ENCODE results near the gene SEC23A. TPM values are rescaled to one million over a fixed set of nuclear protein-coding genes. Genes with fewer than 3 reads are reported as not detected.
"Not testable (repeated sequence)": the region's sequence is repeated elsewhere in the genome, so short reads cannot be mapped to it uniquely, and the experiment has no call there.

SEC23A gene
- total and polyA plus RNA-seq, 3 donors from 2014 or later: 39.0 to 79.2 (median 52.4) TPM

- Histone ChIP-seq H3K4me1 (peaks cover 3% of the 10 kb centered on the region), H3K36me3 (ENCODE audit: low read depth, missing control alignments) (no peaks in the 10 kb centered on the region), H3K4me3 (no peak overlapping the region), H3K27ac (no peak overlapping the region), H3K9me3 (no peaks in the 10 kb centered on the region), H3K27me3 (no peaks in the 10 kb centered on the region)
- no peak for DNase-seq
- TF ChIP-seq, protein P1, sequence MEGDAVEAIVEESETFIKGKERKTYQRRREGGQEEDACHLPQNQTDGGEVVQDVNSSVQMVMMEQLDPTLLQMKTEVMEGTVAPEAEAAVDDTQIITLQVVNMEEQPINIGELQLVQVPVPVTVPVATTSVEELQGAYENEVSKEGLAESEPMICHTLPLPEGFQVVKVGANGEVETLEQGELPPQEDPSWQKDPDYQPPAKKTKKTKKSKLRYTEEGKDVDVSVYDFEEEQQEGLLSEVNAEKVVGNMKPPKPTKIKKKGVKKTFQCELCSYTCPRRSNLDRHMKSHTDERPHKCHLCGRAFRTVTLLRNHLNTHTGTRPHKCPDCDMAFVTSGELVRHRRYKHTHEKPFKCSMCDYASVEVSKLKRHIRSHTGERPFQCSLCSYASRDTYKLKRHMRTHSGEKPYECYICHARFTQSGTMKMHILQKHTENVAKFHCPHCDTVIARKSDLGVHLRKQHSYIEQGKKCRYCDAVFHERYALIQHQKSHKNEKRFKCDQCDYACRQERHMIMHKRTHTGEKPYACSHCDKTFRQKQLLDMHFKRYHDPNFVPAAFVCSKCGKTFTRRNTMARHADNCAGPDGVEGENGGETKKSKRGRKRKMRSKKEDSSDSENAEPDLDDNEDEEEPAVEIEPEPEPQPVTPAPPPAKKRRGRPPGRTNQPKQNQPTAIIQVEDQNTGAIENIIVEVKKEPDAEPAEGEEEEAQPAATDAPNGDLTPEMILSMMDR (IDR thresholded peaks at IDR 0.05): no peak
- TF ChIP-seq POLR2A (IDR thresholded peaks at IDR 0.05): no peak
- WGBS, 2 donors: 84 to 87% methylated on average over 12 of the region's 12 CpGs
- intact Hi-C loops (cut with DNase I; ENCODE audit: low total_unique reads): loop anchor here (10.0 kb wide), 1 partner anchor 325 kb away; the partner anchor contains the start of gene FBXO33
These were observed 7.1 kb upstream of the SEC23A start for GRCh38 chr14:39109893-39110715.

- intact Hi-C loops (cut with DNase I; ENCODE audit: low total_unique reads): loop anchor here (10.0 kb wide), 1 partner anchor 326 kb away; the partner anchor contains the start of gene FBXO33
- H3K36me3 ChIP-seq (ENCODE audit: low read depth, missing control alignments): no peaks in the 10 kb centered on the region
- peaks cover 7% of the 10 kb centered on the region for H3K4me1 ChIP-seq
- H3K4me3 ChIP-seq: no peak overlapping the region
- H3K27ac ChIP-seq: no peak overlapping the region
- no peak for DNase-seq
- WGBS, 2 donors: 87 to 92% methylated on average over 3 of the region's 3 CpGs
- no peak for TF ChIP-seq POLR2A (IDR thresholded peaks at IDR 0.05)
- TF ChIP-seq, protein P1 (IDR thresholded peaks at IDR 0.05): no peak
- no peaks in the 10 kb centered on the region for H3K27me3 ChIP-seq
- H3K9me3 ChIP-seq: no peaks in the 10 kb centered on the region
These were observed 5.8 kb upstream of the SEC23A start for GRCh38 chr14:39108791-39109190.

DNA sequence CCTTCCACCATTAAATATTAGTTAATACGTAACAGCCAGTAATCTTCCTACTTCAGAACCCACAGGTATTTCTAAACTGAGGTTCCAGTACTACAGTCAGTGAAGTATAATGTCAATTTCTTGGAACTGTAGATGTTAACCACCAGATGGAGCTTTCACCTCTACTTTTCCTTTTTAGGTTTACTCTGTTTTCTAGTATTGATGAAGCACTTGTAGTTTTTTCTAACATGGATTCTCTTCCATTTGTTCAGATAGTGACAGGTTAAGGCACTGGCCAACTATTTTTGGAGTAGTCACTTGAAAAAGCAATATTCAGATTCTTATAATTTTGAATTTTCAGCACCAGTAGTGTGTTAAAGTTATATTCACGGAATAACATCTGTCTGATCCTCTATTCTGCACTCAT, 4.6 kb upstream of the SEC23A start:
- 63 to 79% methylated on average over 2 of the region's 2 CpGs for WGBS, 2 donors
- Histone ChIP-seq H3K4me3 (no peak overlapping the region), H3K27ac (no peak overlapping the region), H3K4me1 (peaks cover 6% of the 10 kb centered on the region), H3K9me3 (no peaks in the 10 kb centered on the region), H3K27me3 (no peaks in the 10 kb centered on the region), H3K36me3 (ENCODE audit: low read depth, missing control alignments) (no peaks in the 10 kb centered on the region)
- TF ChIP-seq, protein P1 (IDR thresholded peaks at IDR 0.05): peak; percentile 22 to 34 (median 24)
- TF ChIP-seq POLR2A (IDR thresholded peaks at IDR 0.05): no peak
- no peak for DNase-seq
- intact Hi-C loops (cut with DNase I; ENCODE audit: low total_unique reads): loop anchor here (10.0 kb wide), 1 partner anchor 327 kb away; the partner anchor contains the start of gene FBXO33

- peak overlapping the region; percentile 96 to 98 for H3K27ac ChIP-seq
- H3K9me3 ChIP-seq; DNase-seq; H3K36me3 ChIP-seq (ENCODE audit: low read depth, missing control alignments); H3K27me3 ChIP-seq; H3K4me1 ChIP-seq: not testable (repeated sequence)
- H3K4me3 ChIP-seq: peak overlapping the region in 1 of 2 donors; percentile 96
- intact Hi-C loops (cut with DNase I; ENCODE audit: low total_unique reads): loop anchor here (10.0 kb wide), 1 partner anchor 331 kb away; the partner anchor contains the start of gene FBXO33
- 59 to 78% methylated on average over 17 of the region's 17 CpGs for WGBS, 2 donors
These were observed 1.2 kb upstream of the SEC23A start for GRCh38 chr14:39104078-39104801.
